H1 (cell line): ENCODE data around the gene EPB41L2. TPM values are rescaled to one million over a fixed set of nuclear protein-coding genes. Genes with fewer than 3 reads are reported as not detected.
A peak's percentile ranks its signal among the peaks of the same experiment; 100 is the strongest.

Source experiments
- ASH2L ChIP-seq: fragments of 200-600, 300-600 bp; sonication (generic); IDR thresholded peaks from one replicate; pipeline ENCODE4 v1.7.1; 2017; ENCODE audit warnings: low read length
- JUN ChIP-seq: IDR thresholded peaks from 2 replicates; pipeline ENCODE4 v1.6.1; 2011; ENCODE audit warnings: low read depth, mild to moderate bottlenecking, improper control_type of control experiment, low read length
- KDM4A ChIP-seq: IDR thresholded peaks from one replicate; pipeline ENCODE4 v1.7.1; 2012; ENCODE audit warnings: low read depth, mild to moderate bottlenecking, moderate library complexity, low read length, inconsistent platforms; ENCODE audit not compliant: severe bottlenecking
- MAX ChIP-seq: IDR thresholded peaks from 2 replicates; pipeline ENCODE4 v1.6.1; 2012; ENCODE audit warnings: inconsistent platforms
- RBBP5 ChIP-seq: IDR thresholded peaks from 2 replicates; pipeline ENCODE4 v1.7.1; 2012; ENCODE audit warnings: low read depth, mild to moderate bottlenecking, inconsistent platforms, low read length, moderate library complexity, borderline replicate concordance
- polyA plus RNA-seq, 7 experiments: library from polyadenylated mRNA; depleted of rRNA in 3 of 7; stranded (reverse) in 5 of 7; unstranded in 2 of 7; fragments of >200 nt in 5 of 7; fragments of 200-250 nt in 2 of 7; gene quantifications; 1 replicate in 5 of 7; 2 replicates in 1 of 7; 4 replicates in 1 of 7; pipeline versions ENCODE4 v1.2.1 to v1.2.3, GENCODE V29; 2011 to 2013; ENCODE audit warnings: missing spikeins in 2 of 7, mixed read lengths in 2 of 7
- total RNA-seq: library from RNA; stranded (reverse); fragmentation: NEBNext Ultra II Directional; extraction: Animal tissue kit (Norgen Biotek cat#: 25700); gene quantifications from 2 replicates; pipeline ENCODE4 v1.2.1, GENCODE V29; 2021

The EPB41L2 gene
- total and polyA plus RNA-seq, 2 of the 8 experiments (the other 6 are each of a cell fraction or from before 2014, with no cell fraction given) = 22.5 to 123 TPM

- TF ChIP-seq MAX = no peak
- TF ChIP-seq KDM4A = peak; percentile 80
- peak; percentile 28; the same call in 1 of the 2 replicates for TF ChIP-seq RBBP5
- TF ChIP-seq JUN = no peak
- peak; percentile 79 for TF ChIP-seq ASH2L
These were observed 611 bp downstream of the EPB41L2 start (continued) for GRCh38 chr6:131062241-131063027.
